Measurements from ENCODE around the gene TMEM214.

GRCh38 chr2:27088634-27089033 lies 55.9 kb downstream of the TMEM214 start:
- TF ChIP-seq, protein P1, sequence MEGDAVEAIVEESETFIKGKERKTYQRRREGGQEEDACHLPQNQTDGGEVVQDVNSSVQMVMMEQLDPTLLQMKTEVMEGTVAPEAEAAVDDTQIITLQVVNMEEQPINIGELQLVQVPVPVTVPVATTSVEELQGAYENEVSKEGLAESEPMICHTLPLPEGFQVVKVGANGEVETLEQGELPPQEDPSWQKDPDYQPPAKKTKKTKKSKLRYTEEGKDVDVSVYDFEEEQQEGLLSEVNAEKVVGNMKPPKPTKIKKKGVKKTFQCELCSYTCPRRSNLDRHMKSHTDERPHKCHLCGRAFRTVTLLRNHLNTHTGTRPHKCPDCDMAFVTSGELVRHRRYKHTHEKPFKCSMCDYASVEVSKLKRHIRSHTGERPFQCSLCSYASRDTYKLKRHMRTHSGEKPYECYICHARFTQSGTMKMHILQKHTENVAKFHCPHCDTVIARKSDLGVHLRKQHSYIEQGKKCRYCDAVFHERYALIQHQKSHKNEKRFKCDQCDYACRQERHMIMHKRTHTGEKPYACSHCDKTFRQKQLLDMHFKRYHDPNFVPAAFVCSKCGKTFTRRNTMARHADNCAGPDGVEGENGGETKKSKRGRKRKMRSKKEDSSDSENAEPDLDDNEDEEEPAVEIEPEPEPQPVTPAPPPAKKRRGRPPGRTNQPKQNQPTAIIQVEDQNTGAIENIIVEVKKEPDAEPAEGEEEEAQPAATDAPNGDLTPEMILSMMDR (IDR thresholded peaks at IDR 0.05; ENCODE audit: insufficient read depth, low read length) = no peak
- TF ChIP-seq SPI1 (IDR thresholded peaks at IDR 0.05; ENCODE audit: borderline replicate concordance, low read depth) (no peak), POLR2AphosphoS5 (IDR thresholded peaks at IDR 0.05; ENCODE audit: low read depth) (no peak)
- TF ChIP-seq, protein P2, sequence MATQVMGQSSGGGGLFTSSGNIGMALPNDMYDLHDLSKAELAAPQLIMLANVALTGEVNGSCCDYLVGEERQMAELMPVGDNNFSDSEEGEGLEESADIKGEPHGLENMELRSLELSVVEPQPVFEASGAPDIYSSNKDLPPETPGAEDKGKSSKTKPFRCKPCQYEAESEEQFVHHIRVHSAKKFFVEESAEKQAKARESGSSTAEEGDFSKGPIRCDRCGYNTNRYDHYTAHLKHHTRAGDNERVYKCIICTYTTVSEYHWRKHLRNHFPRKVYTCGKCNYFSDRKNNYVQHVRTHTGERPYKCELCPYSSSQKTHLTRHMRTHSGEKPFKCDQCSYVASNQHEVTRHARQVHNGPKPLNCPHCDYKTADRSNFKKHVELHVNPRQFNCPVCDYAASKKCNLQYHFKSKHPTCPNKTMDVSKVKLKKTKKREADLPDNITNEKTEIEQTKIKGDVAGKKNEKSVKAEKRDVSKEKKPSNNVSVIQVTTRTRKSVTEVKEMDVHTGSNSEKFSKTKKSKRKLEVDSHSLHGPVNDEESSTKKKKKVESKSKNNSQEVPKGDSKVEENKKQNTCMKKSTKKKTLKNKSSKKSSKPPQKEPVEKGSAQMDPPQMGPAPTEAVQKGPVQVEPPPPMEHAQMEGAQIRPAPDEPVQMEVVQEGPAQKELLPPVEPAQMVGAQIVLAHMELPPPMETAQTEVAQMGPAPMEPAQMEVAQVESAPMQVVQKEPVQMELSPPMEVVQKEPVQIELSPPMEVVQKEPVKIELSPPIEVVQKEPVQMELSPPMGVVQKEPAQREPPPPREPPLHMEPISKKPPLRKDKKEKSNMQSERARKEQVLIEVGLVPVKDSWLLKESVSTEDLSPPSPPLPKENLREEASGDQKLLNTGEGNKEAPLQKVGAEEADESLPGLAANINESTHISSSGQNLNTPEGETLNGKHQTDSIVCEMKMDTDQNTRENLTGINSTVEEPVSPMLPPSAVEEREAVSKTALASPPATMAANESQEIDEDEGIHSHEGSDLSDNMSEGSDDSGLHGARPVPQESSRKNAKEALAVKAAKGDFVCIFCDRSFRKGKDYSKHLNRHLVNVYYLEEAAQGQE (IDR thresholded peaks at IDR 0.05; ENCODE audit: insufficient replicate concordance, low read depth) = no peak

All from HL-60 (cell line).